CD4-positive, alpha-beta T cell (primary cell): Measurements from ENCODE around the gene SLC39A10. TPM values are rescaled to one million over a fixed set of nuclear protein-coding genes. Genes with fewer than 3 reads are reported as not detected.

Experiments used
- ATAC-seq: fragments of 200-7000 bp; cut with Tn5 transposase; one replicate; pipeline ENCODE4 v1.10.0; 2022; ENCODE audit warnings: mild to moderate bottlenecking; ENCODE audit not compliant: poor library complexity
- CTCF ChIA-PET: fragments of 350-600 bp; sonication (Branson Sonifier 250); formaldehyde crosslinking; loops from one replicate; lab custom pipeline; 2021; ENCODE audit warnings: antibody characterized with exemption, inconsistent platforms; lab: Charles Lee
- POLR2A ChIA-PET: fragments of 350-600 bp; sonication (Branson Sonifier 250); formaldehyde crosslinking; loops from one replicate; lab custom pipeline; 2021; ENCODE audit warnings: antibody characterized with exemption, inconsistent platforms; lab: Charles Lee
- DNase-seq, 14 experiments: peaks; one replicate each; pipeline ENCODE4 v3.0.0-alpha.2; 2013 to 2020; ENCODE audit warnings: mixed read lengths in 2 of 14
- H3K27ac ChIP-seq, 2 donors: one replicate each; pipeline versions ENCODE4 v1.5.1 to v1.7.0; 2013; ENCODE audit warnings: low read length in 2 of 2, low read depth in 1 of 2, mild to moderate bottlenecking in 1 of 2
- H3K27me3 ChIP-seq, 2 experiments: 1 replicate in 1 of 2; 2 replicates in 1 of 2; pipeline versions ENCODE4 v1.6.1 to v1.7.0; 2013; ENCODE audit warnings: low read length in 2 of 2, control low read depth in 1 of 2, mild to moderate bottlenecking in 1 of 2, moderate library complexity in 1 of 2; ENCODE audit not compliant: insufficient read depth in 2 of 2, control insufficient read depth in 1 of 2
- H3K36me3 ChIP-seq: one replicate; pipeline ENCODE4 v1.6.1; 2013; ENCODE audit warnings: low read length, control low read depth; ENCODE audit not compliant: insufficient read depth
- H3K4me1 ChIP-seq: one replicate; pipeline ENCODE4 v1.6.1; 2013; ENCODE audit warnings: low read length, control low read depth; ENCODE audit not compliant: insufficient read depth
- H3K4me3 ChIP-seq: one replicate; pipeline ENCODE4 v1.5.1; 2013; ENCODE audit warnings: mild to moderate bottlenecking, low read length, moderate library complexity
- H3K9me3 ChIP-seq, 2 experiments: 1 replicate in 1 of 2; 2 replicates in 1 of 2; pipeline versions ENCODE4 v1.6.1 to v1.7.0; 2013; ENCODE audit warnings: low read length in 2 of 2, mild to moderate bottlenecking in 2 of 2, control low read depth in 1 of 2, moderate library complexity in 1 of 2; ENCODE audit not compliant: control insufficient read depth in 1 of 2, insufficient read depth in 1 of 2
- H3K27ac Mint-ChIP-seq: one replicate; pipeline ENCODE4 v1.8.0; 2020; ENCODE audit warnings: mixed read lengths
- H3K27me3 Mint-ChIP-seq: one replicate; pipeline ENCODE4 v1.8.0; 2021; ENCODE audit warnings: mixed read lengths
- H3K36me3 Mint-ChIP-seq: one replicate; pipeline ENCODE4 v1.8.0; 2021; ENCODE audit warnings: low read depth, mixed read lengths
- H3K4me1 Mint-ChIP-seq: one replicate; pipeline ENCODE4 v1.8.0; 2021; ENCODE audit warnings: low read depth, mixed read lengths
- H3K4me3 Mint-ChIP-seq: one replicate; pipeline ENCODE4 v1.8.0; 2020; ENCODE audit warnings: mild to moderate bottlenecking, mixed read lengths
- H3K9me3 Mint-ChIP-seq: one replicate; pipeline ENCODE4 v1.8.0; 2020; ENCODE audit warnings: mixed read lengths
- intact Hi-C, 2 experiments: fragments of 100-400 bp; cut with DNase I in 1 of 2; cut with micrococcal nuclease in 1 of 2; formaldehyde crosslinking; loops; one replicate each; pipeline versions ENCODE4 v1.15.1 to v1.9.0; 2023 to 2025; cut with DNase I, micrococcal nuclease
- total RNA-seq, 174 experiments: library from RNA in 2 of 174; stranded (reverse) in 2 of 174; gene quantifications; one replicate each; pipeline ENCODE4 v1.2.3 and lab custom pipeline; 2021 to 2026
- TF ChIP-seq, protein P1 (sequence below): fragments of 200-600 bp; IDR thresholded peaks from one replicate; pipeline ENCODE4 v1.8.0; 2022; ENCODE audit warnings: antibody characterized with exemption, mild to moderate bottlenecking

The SLC39A10 gene
- total RNA-seq, 2 experiments from 2014 or later = 38.2 to 39.4 TPM

DNA sequence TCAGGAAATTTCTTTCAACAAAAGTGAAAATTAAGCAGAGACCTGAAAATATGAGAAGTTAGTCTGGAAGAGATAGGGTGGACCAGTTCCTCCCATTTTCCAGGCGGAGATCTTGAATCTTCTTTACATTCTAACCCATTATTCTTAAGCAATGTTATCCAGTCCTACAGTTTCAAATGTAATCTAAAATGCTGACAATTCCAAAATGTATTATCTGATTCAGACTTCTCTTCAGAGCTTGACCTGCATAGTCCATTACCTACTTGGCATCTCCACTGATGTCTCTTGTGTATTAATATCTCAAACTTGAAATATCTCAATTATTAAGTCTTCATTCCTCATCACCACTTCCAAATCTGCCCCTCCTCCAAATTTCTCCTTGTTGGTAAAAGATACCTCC is 28.4 kb upstream of the SLC39A10 start:
- no peak overlapping the region for H3K4me3 Mint-ChIP-seq
- H3K9me3 Mint-ChIP-seq = no peaks in the 10 kb centered on the region
- ATAC-seq (no peak), DNase-seq (no peak)
- Histone ChIP-seq H3K27ac (no peak overlapping the region), H3K4me1 (no peaks in the 10 kb centered on the region), H3K4me3 (no peak overlapping the region), H3K27me3 (no peaks in the 10 kb centered on the region), H3K9me3 (no peaks in the 10 kb centered on the region), H3K36me3 (no peaks in the 10 kb centered on the region)
- H3K27ac Mint-ChIP-seq = no peak overlapping the region
- H3K36me3 Mint-ChIP-seq = no peaks in the 10 kb centered on the region
- peaks cover 6% of the 10 kb centered on the region for H3K4me1 Mint-ChIP-seq
- TF ChIP-seq, protein P1, sequence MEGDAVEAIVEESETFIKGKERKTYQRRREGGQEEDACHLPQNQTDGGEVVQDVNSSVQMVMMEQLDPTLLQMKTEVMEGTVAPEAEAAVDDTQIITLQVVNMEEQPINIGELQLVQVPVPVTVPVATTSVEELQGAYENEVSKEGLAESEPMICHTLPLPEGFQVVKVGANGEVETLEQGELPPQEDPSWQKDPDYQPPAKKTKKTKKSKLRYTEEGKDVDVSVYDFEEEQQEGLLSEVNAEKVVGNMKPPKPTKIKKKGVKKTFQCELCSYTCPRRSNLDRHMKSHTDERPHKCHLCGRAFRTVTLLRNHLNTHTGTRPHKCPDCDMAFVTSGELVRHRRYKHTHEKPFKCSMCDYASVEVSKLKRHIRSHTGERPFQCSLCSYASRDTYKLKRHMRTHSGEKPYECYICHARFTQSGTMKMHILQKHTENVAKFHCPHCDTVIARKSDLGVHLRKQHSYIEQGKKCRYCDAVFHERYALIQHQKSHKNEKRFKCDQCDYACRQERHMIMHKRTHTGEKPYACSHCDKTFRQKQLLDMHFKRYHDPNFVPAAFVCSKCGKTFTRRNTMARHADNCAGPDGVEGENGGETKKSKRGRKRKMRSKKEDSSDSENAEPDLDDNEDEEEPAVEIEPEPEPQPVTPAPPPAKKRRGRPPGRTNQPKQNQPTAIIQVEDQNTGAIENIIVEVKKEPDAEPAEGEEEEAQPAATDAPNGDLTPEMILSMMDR = no peak
- POLR2A ChIA-PET = no interaction called here
- intact Hi-C loops = no loop called here
- CTCF ChIA-PET = no interaction called here
- no peaks in the 10 kb centered on the region for H3K27me3 Mint-ChIP-seq

DNA sequence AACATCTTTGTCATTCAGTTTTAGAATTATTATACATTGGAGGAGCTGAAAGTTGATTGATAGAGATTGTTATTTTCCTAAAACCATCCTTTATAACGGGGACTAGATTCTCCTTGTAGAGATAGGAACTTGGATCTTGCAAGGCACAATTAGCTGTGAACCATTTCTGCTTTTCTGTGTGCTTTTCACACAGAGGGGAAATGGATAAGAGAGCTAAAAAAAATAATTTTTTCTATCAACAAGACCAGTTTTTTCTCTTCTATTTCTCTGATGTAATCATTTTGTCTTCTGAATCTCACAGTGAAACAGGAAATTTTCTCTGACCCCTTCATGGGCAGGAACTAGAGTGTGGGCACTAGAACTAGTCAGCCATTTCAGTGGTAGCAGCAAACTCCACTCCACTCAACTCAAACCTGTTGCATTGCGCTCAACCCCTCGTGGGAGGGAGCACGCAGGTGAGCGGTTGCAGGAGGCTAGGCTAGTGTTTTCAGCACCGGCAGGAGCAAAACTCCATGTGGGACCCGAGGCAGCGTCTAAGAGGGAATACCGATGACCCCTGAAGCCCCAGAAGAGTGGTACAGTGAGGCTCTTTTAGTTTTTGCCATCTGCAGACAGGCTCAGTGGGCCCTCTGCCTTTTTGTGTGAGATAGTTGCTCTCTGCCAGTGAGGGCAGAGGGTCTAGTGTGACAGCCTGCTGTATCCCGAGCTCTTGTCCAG is 24.0 kb upstream of the SLC39A10 start:
- Histone ChIP-seq H3K36me3 (no peaks in the 10 kb centered on the region), H3K4me1 (no peaks in the 10 kb centered on the region), H3K4me3 (no peak overlapping the region), H3K9me3 (peaks cover 0 to 3% of the 10 kb centered on the region in 2 experiments), H3K27me3 (no peaks in the 10 kb centered on the region), H3K27ac (no peak overlapping the region)
- ChIA-PET POLR2A (interaction anchor here (1.0 to 1.3 kb wide), 2 partner anchors 24 to 74 kb away, joined by 3 to 5 read pairs; partner anchors contain the start of gene SLC39A10), CTCF (no interaction called here)
- ATAC-seq (no peak), DNase-seq (no peak)
- no peaks in the 10 kb centered on the region for H3K9me3 Mint-ChIP-seq
- no peak overlapping the region for H3K27ac Mint-ChIP-seq
- no peaks in the 10 kb centered on the region for H3K4me1 Mint-ChIP-seq
- H3K4me3 Mint-ChIP-seq = no peak overlapping the region
- TF ChIP-seq, protein P1 = no peak
- intact Hi-C loops = no loop called here
- H3K36me3 Mint-ChIP-seq = no peaks in the 10 kb centered on the region
- H3K27me3 Mint-ChIP-seq = no peaks in the 10 kb centered on the region

DNA sequence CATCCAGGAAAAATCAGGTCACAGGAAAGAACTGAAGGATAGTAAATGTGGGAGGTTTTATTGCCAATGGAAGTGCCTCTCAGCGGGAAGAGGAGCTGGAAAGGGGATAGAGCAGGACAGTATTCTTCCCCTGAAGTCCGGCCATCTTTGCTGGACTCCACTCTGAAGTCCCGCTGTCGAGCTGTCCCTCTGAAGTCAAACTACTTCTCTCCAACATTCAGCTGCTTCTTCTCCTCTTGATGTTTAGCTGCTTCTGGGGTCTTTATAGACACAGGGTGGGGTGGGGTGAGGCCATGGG is 23.5 kb upstream of the SLC39A10 start:
- Histone ChIP-seq H3K36me3 (no peaks in the 10 kb centered on the region), H3K27me3 (no peaks in the 10 kb centered on the region), H3K4me1 (no peaks in the 10 kb centered on the region), H3K4me3 (no peak overlapping the region), H3K27ac (no peak overlapping the region), H3K9me3 (peaks cover 0 to 3% of the 10 kb centered on the region in 2 experiments)
- TF ChIP-seq, protein P1 = no peak
- H3K27ac Mint-ChIP-seq = no peak overlapping the region
- no peaks in the 10 kb centered on the region for H3K4me1 Mint-ChIP-seq
- intact Hi-C loops = no loop called here
- no peaks in the 10 kb centered on the region for H3K36me3 Mint-ChIP-seq
- ATAC-seq (no peak), DNase-seq (no peak)
- no peaks in the 10 kb centered on the region for H3K27me3 Mint-ChIP-seq
- no peak overlapping the region for H3K4me3 Mint-ChIP-seq
- CTCF ChIA-PET = no interaction called here
- POLR2A ChIA-PET = no interaction called here
- no peaks in the 10 kb centered on the region for H3K9me3 Mint-ChIP-seq
